Aorta (tissue), 5 donors: ENCODE results near the gene PCNX3. TPM values are rescaled to one million over a fixed set of nuclear protein-coding genes. Genes with fewer than 3 reads are reported as not detected.

Experiments
- ATAC-seq: fragments of 200-7000 bp; cut with Tn5 transposase; one replicate; pipeline ENCODE4 v1.9.1; 2022; ENCODE audit warnings: moderate library complexity; ENCODE audit not compliant: low FRiP score
- DNase-seq, 2 donors: peaks; one replicate each; pipeline ENCODE4 v3.0.0-alpha.2; 2020
- H3K27ac ChIP-seq, 2 donors: one replicate each; pipeline ENCODE4 v1.5.1; 2013; ENCODE audit warnings: low read length in 2 of 2, mild to moderate bottlenecking in 2 of 2, moderate library complexity in 2 of 2, control low read depth in 1 of 2, inconsistent platforms in 1 of 2, low read depth in 1 of 2
- H3K27me3 ChIP-seq, 2 donors: one replicate each; pipeline ENCODE4 v1.6.1; 2013; ENCODE audit warnings: control low read depth in 1 of 2, low read length in 1 of 2, mild to moderate bottlenecking in 1 of 2, moderate library complexity in 1 of 2; ENCODE audit not compliant: insufficient read depth in 2 of 2, control insufficient read depth in 1 of 2
- H3K36me3 ChIP-seq, 2 donors: one replicate each; pipeline ENCODE4 v1.6.1; 2013; ENCODE audit warnings: control low read depth in 1 of 2, low read length in 1 of 2, mild to moderate bottlenecking in 1 of 2; ENCODE audit not compliant: insufficient read depth in 2 of 2, control insufficient read depth in 1 of 2
- H3K4me1 ChIP-seq, 2 donors: one replicate each; pipeline ENCODE4 v1.6.1; 2013; ENCODE audit warnings: low read length in 2 of 2, control low read depth in 1 of 2, mild to moderate bottlenecking in 1 of 2, moderate library complexity in 1 of 2; ENCODE audit not compliant: insufficient read depth in 2 of 2, control insufficient read depth in 1 of 2
- H3K4me3 ChIP-seq, 2 donors: one replicate each; pipeline ENCODE4 v1.5.1; 2013; ENCODE audit warnings: low read length in 2 of 2, control low read depth in 1 of 2, mild to moderate bottlenecking in 1 of 2
- H3K9me3 ChIP-seq: one replicate; pipeline ENCODE4 v1.6.1; 2013; ENCODE audit warnings: mild to moderate bottlenecking, low read length; ENCODE audit not compliant: control insufficient read depth
- WGBS, 2 donors: extraction: QIAGEN DNeasy Blood & Tissue Kit; methylation state at CpG; one replicate each; pipeline ENCODE4 v1.1.7; 2013; 5-methylcytosine and 5-hydroxymethylcytosine counted together
- intact Hi-C, 2 donors: fragments of 100-400 bp; cut with DNase I; formaldehyde crosslinking; loops; one replicate each; pipeline versions ENCODE4 v1.14.2 to v1.15.0; 2022
- polyA plus RNA-seq, 2 donors: library from polyadenylated mRNA; stranded (reverse); fragments of 200-250 nt; gene quantifications; one replicate each; pipeline ENCODE4 v1.2.3, GENCODE V29; 2013
- total RNA-seq, 2 donors: library from RNA; stranded (reverse); fragmentation: NEBNext Ultra II Directional; extraction: Animal tissue kit (Norgen Biotek cat#: 25700); gene quantifications; one replicate each; pipeline ENCODE4 v1.2.1, GENCODE V29; 2021
- donor health status: healthy with polysubstance abuse.
- donor health status: Bipolar disorder and iron deficiency.
- donor health status: DM: no; HTN: no; CAD: no.
- donor health status: DM: no; HTN: no; CAD: no.
- donor health status: DM: yes; HTN: yes; CAD: no.

Gene PCNX3
- total and polyA plus RNA-seq, 4 donors = 3.9 to 50.0 (median 26.8) TPM

GRCh38 chr11:65585396-65586246 lies 30.0 kb upstream of the PCNX3 start:
- Histone ChIP-seq H3K9me3 (no peaks in the 10 kb centered on the region), H3K27ac (no peak overlapping the region), H3K36me3 (peaks cover 5 to 14% of the 10 kb centered on the region in 2 donors), H3K4me1 (peaks cover 0 to 2% of the 10 kb centered on the region in 2 donors), H3K27me3 (no peaks in the 10 kb centered on the region), H3K4me3 (no peak overlapping the region)
- no peak for DNase-seq
- 75 to 76% methylated on average over 50 to 51 of the region's 51 CpGs for WGBS, 2 donors
- intact Hi-C loops = no loop called here
- no peak for ATAC-seq

GRCh38 chr11:65586247-65586630 lies 29.3 kb upstream of the PCNX3 start:
- Histone ChIP-seq H3K4me1 (peaks cover 0 to 2% of the 10 kb centered on the region in 2 donors), H3K27ac (no peak overlapping the region), H3K36me3 (peaks cover 5 to 10% of the 10 kb centered on the region in 2 donors)

GRCh38 chr11:65586676-65587075 lies 28.9 kb upstream of the PCNX3 start:
- peak; percentile 17 for ATAC-seq
- H3K4me3 ChIP-seq = no peak overlapping the region
- WGBS, 2 donors = 50 to 64% methylated on average over 2 of the region's 2 CpGs
- H3K36me3 ChIP-seq = peaks cover 2 to 10% of the 10 kb centered on the region in 2 donors
- peak overlapping the region in 1 of 2 donors; percentile 50 for H3K27ac ChIP-seq
- H3K4me1 ChIP-seq = peaks cover 0 to 2% of the 10 kb centered on the region in 2 donors
- DNase-seq = no peak
- intact Hi-C loops = no loop called here
- H3K9me3 ChIP-seq = no peaks in the 10 kb centered on the region
- no peaks in the 10 kb centered on the region for H3K27me3 ChIP-seq

More at GRCh38 chr11:65586247-65586630, 29.3 kb upstream of the PCNX3 start:
- Histone ChIP-seq H3K9me3 (no peaks in the 10 kb centered on the region), H3K27me3 (no peaks in the 10 kb centered on the region), H3K4me3 (no peak overlapping the region)
- intact Hi-C loops = no loop called here
- WGBS, 2 donors = 54 to 60% methylated on average over 4 of the region's 4 CpGs
- no peak for DNase-seq
- no peak for ATAC-seq

- WGBS, 2 donors = 38 to 45% methylated on average over 13 of the region's 13 CpGs
- Histone ChIP-seq H3K27ac (peak overlapping the region; percentile 1 to 72), H3K4me1 (peaks cover 0 to 2% of the 10 kb centered on the region in 2 donors), H3K4me3 (no peak overlapping the region), H3K36me3 (peaks cover 0 to 8% of the 10 kb centered on the region in 2 donors), H3K9me3 (no peaks in the 10 kb centered on the region), H3K27me3 (no peaks in the 10 kb centered on the region)
- ATAC-seq (no peak), DNase-seq (peak; percentile 80 to 83)
- intact Hi-C loops = no loop called here
Measured at GRCh38 chr11:65588199-65589054, 27.1 kb upstream of the PCNX3 start.

GRCh38 chr11:65589444-65590239 lies 25.9 kb upstream of the PCNX3 start:
- no peak overlapping the region for H3K4me3 ChIP-seq
- H3K4me1 ChIP-seq = peaks cover 0 to 2% of the 10 kb centered on the region in 2 donors
- intact Hi-C loops = loop anchor here in 1 of 2 donors (5.0 kb wide), 1 partner anchor 47 kb away; no protein-coding TSS in a partner anchor
- no peak for DNase-seq
- H3K27ac ChIP-seq = no peak overlapping the region
- 68 to 71% methylated on average over 9 of the region's 9 CpGs for WGBS, 2 donors
- H3K27me3 ChIP-seq = no peaks in the 10 kb centered on the region
- ATAC-seq = no peak
- no peaks in the 10 kb centered on the region for H3K9me3 ChIP-seq
- peaks cover 0 to 6% of the 10 kb centered on the region in 2 donors for H3K36me3 ChIP-seq

GRCh38 chr11:65590240-65590738 lies 25.3 kb upstream of the PCNX3 start:
- no peak for ATAC-seq
- no peak overlapping the region for H3K4me3 ChIP-seq
- no peaks in the 10 kb centered on the region for H3K9me3 ChIP-seq
- no peaks in the 10 kb centered on the region for H3K27me3 ChIP-seq
- peaks cover 0 to 6% of the 10 kb centered on the region in 2 donors for H3K36me3 ChIP-seq
- no peak overlapping the region for H3K27ac ChIP-seq
- DNase-seq = no peak
- WGBS, 2 donors = 50 to 52% methylated on average over 8 of the region's 8 CpGs
- intact Hi-C loops = loop anchor here in 1 of 2 donors (5.0 kb wide), 1 partner anchor 48 kb away; no protein-coding TSS in a partner anchor
- peaks cover 0 to 2% of the 10 kb centered on the region in 2 donors for H3K4me1 ChIP-seq

- H3K27me3 ChIP-seq = no peaks in the 10 kb centered on the region
- ATAC-seq (peak; percentile 16), DNase-seq (peak in 1 of 2 donors; percentile 80)
- H3K27ac ChIP-seq = no peak overlapping the region
- H3K9me3 ChIP-seq = no peaks in the 10 kb centered on the region
- H3K4me3 ChIP-seq = no peak overlapping the region
- WGBS, 2 donors = 80 to 81% methylated on average over 79 to 106 of the region's 106 CpGs
- H3K4me1 ChIP-seq = peaks cover 0 to 2% of the 10 kb centered on the region in 2 donors
- H3K36me3 ChIP-seq = peaks cover 0 to 6% of the 10 kb centered on the region in 2 donors
- intact Hi-C loops = loop anchor here (2.0 to 5.0 kb wide), 2 partner anchors 15 to 50 kb away; partner anchors contain the start of gene EHBP1L1 (in 1 of the 2)
Measured at GRCh38 chr11:65591939-65592857, 23.4 kb upstream of the PCNX3 start.
